Measurements from ENCODE around the gene GTF2B. TPM values are rescaled to one million over a fixed set of nuclear protein-coding genes. Genes with fewer than 3 reads are reported as not detected.

Gene GTF2B
- 15.0 TPM for polyA plus RNA-seq (2012; ENCODE audit: insufficient read length, low read depth)

GRCh38 chr1:88891318-88891950, at the start of gene GTF2B:
GTF2B (minus strand) TSS chr1:88891567; CDS start chr1:88891499, 68 bp downstream.
- TF ChIP-seq TAF1 (IDR thresholded peaks at IDR 0.05; ENCODE audit: borderline replicate concordance, insufficient read depth, low read length) (peak; percentile 96), SIN3A (IDR thresholded peaks at IDR 0.05; ENCODE audit: borderline replicate concordance, insufficient read depth, low read length) (peak; percentile 88; the same call in 1 of the 2 replicates), POLR2AphosphoS5 (IDR thresholded peaks at IDR 0.05; ENCODE audit: low read depth, low read length) (peak; percentile 99), FOXP2 (optimal IDR thresholded peaks at IDR 0.05; ENCODE audit: borderline replicate concordance, extremely low read depth, extremely low read length, insufficient read depth) (peak; percentile 91), REST (IDR thresholded peaks at IDR 0.05; ENCODE audit: insufficient read depth in 1 of 2, low read depth in 2 of 2, low read length in 2 of 2) (peak; percentile 50 to 61; a peak in 2 of 4 replicates)

- no peak for TF ChIP-seq REST (IDR thresholded peaks at IDR 0.05; ENCODE audit: insufficient read depth in 1 of 2, low read depth in 2 of 2, low read length in 2 of 2)
- TF ChIP-seq SIN3A (IDR thresholded peaks at IDR 0.05; ENCODE audit: borderline replicate concordance, insufficient read depth, low read length): no peak
- TF ChIP-seq FOXP2 (optimal IDR thresholded peaks at IDR 0.05; ENCODE audit: borderline replicate concordance, extremely low read depth, extremely low read length, insufficient read depth): no peak
- no peak for TF ChIP-seq POLR2AphosphoS5 (IDR thresholded peaks at IDR 0.05; ENCODE audit: low read depth, low read length)
- TF ChIP-seq TAF1 (IDR thresholded peaks at IDR 0.05; ENCODE audit: borderline replicate concordance, insufficient read depth, low read length): no peak
These were observed 45.5 kb upstream of the GTF2B start for GRCh38 chr1:88936760-88937342.

GRCh38 chr1:88936223-88936523, 44.8 kb upstream of the GTF2B start:
- TF ChIP-seq TAF1 (IDR thresholded peaks at IDR 0.05; ENCODE audit: borderline replicate concordance, insufficient read depth, low read length) (no peak), REST (IDR thresholded peaks at IDR 0.05; ENCODE audit: insufficient read depth in 1 of 2, low read depth in 2 of 2, low read length in 2 of 2) (no peak), SIN3A (IDR thresholded peaks at IDR 0.05; ENCODE audit: borderline replicate concordance, insufficient read depth, low read length) (no peak), POLR2AphosphoS5 (IDR thresholded peaks at IDR 0.05; ENCODE audit: low read depth, low read length) (no peak), FOXP2 (optimal IDR thresholded peaks at IDR 0.05; ENCODE audit: borderline replicate concordance, extremely low read depth, extremely low read length, insufficient read depth) (no peak)

- TF ChIP-seq POLR2AphosphoS5 (IDR thresholded peaks at IDR 0.05; ENCODE audit: low read depth, low read length): no peak
- no peak for TF ChIP-seq TAF1 (IDR thresholded peaks at IDR 0.05; ENCODE audit: borderline replicate concordance, insufficient read depth, low read length)
- no peak for TF ChIP-seq SIN3A (IDR thresholded peaks at IDR 0.05; ENCODE audit: borderline replicate concordance, insufficient read depth, low read length)
- no peak for TF ChIP-seq FOXP2 (optimal IDR thresholded peaks at IDR 0.05; ENCODE audit: borderline replicate concordance, extremely low read depth, extremely low read length, insufficient read depth)
- no peak for TF ChIP-seq REST (IDR thresholded peaks at IDR 0.05; ENCODE audit: insufficient read depth in 1 of 2, low read depth in 2 of 2, low read length in 2 of 2)
These were observed 44.3 kb upstream of the GTF2B start for GRCh38 chr1:88935522-88936222.

All from PFSK-1 (cell line).